Measurements from ENCODE around the gene TPTE. TPM values are rescaled to one million over a fixed set of nuclear protein-coding genes. Genes with fewer than 3 reads are reported as not detected.

The TPTE gene
- total RNA-seq, result not detected in 2 replicates

GRCh38 chr21:10521091-10521598 is at the start of gene TPTE:
Gene TPTE (plus strand): TSS chr21:10521583. CDS start chr21:10538724, 17,141 bp downstream.

